ENCODE results near the gene MOV10. TPM values are rescaled to one million over a fixed set of nuclear protein-coding genes. Genes with fewer than 3 reads are reported as not detected.
A peak's percentile ranks its signal among the peaks of the same experiment; 100 is the strongest.

MOV10 gene
- total and polyA plus RNA-seq, 9 of the 15 experiments (the other 6 are each of a cell fraction or from before 2014, with no cell fraction given), result 16.7 to 105 (median 49.5) TPM

DNA sequence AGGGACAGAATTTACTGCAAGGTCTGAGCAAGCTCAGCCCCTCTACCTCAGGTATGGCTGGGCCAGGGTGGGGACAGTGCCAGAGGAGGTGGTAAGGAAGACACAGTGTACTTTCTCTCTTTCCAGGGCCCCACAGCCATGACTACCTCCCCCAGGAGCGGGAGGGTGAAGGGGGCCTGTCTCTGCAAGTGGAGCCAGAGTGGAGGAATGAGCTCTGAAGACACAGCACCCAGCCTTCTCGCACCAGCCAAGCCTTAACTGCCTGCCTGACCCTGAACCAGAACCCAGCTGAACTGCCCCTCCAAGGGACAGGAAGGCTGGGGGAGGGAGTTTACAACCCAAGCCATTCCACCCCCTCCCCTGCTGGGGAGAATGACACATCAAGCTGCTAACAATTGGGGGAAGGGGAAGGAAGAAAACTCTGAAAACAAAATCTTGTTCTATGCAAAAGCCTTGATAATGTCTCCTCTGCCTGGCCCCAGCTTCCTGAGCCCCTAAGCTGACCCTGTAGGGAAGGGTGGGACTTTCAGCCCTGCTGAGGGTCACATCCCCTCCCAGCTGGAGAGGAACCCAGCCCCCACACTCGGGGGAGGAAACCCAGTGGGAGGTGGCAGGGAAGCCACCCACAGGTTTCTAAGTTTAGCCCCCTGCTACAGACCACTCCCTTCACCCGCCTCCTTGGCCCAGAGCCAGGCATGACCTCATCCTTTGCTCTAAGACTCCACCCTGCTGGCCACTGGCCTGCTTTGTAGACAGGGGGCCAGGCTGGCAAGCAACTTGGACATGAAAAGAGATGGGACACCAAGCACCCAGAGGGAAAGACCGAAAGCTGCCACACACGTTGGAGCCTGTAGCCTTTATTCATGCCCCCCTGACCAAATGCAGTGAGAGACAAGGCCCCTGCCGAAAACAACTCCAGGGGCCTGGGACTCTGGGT is 26.1 kb downstream of the MOV10 start:
- BruUV-seq (replicated peaks), result TSS peak; percentile 40
- Histone ChIP-seq H2AFZ (ENCODE audit: low read depth, low read length) (peak overlapping the region; percentile 46; the same call in 1 of the 2 replicates), H4K20me1 (replicated peaks; ENCODE audit: control insufficient read depth, insufficient read depth, low read length) (no peaks in the 10 kb centered on the region), H3K9ac (ENCODE audit: insufficient read depth in 1 of 2, low read depth in 2 of 2, low read length in 2 of 2) (peak overlapping the region; percentile 82 to 88), H3K79me2 (ENCODE audit: control insufficient read depth, insufficient read depth, low read length) (peaks cover 58% of the 10 kb centered on the region), H3K4me1 (replicated peaks in 1 of 2; ENCODE audit: control insufficient read depth in 2 of 2, insufficient read depth in 2 of 2, low read length in 2 of 2) (peaks cover 87 to 89% of the 10 kb centered on the region in 2 experiments), H3K4me2 (ENCODE audit: insufficient read depth, low read length) (peak overlapping the region; percentile 73), H3K4me3 (peak overlapping the region; percentile 4; the same call in 1 of the 2 replicates), H3K9me3 (replicated peaks; ENCODE audit: control insufficient read depth, insufficient read depth, low read depth, low read length) (no peaks in the 10 kb centered on the region), H3K9me1 (ENCODE audit: control insufficient read depth, insufficient read depth, low read length) (no peaks in the 10 kb centered on the region), H3K36me3 (ENCODE audit: control insufficient read depth, insufficient read depth, low read length) (peaks cover 78% of the 10 kb centered on the region), H3K27me3 (ENCODE audit: control insufficient read depth in 2 of 2, insufficient read depth in 2 of 2, low read length in 2 of 2) (no peaks in the 10 kb centered on the region), H3K27ac (ENCODE audit: extremely low read depth, low read depth, low read length) (peak overlapping the region; percentile 97)
- FAIRE-seq (peak; percentile 98), DNase-seq (ENCODE audit: extremely low read depth in 1 of 4, low spot score in 3 of 4) (peak; percentile 94 to 100 (median 96)), ATAC-seq (peak; percentile 77)
- 2% methylated on average over 7 of the region's 7 CpGs for WGBS (ENCODE audit: insufficient coverage, low coverage, missing lambda C conversion rate)
- intact Hi-C loops (cut with micrococcal nuclease), result loop anchor here (10.0 kb wide), 1 partner anchor 236 kb away; no protein-coding TSS in a partner anchor
- POLR2A ChIA-PET, result interaction anchor here (0.6 to 8.7 kb wide), 14 partner anchors 8 to 525 kb away, joined by 3 to 104 read pairs (median 4); partner anchors contain the start of genes MOV10 and PPM1J
- CTCF ChIA-PET (ENCODE audit: low intra/inter-chr PET ratio), result no interaction called here
- in situ Hi-C loops (cut with MboI), result no loop called here
- peak; percentile 67 for TF ChIP-seq TAF1 (IDR thresholded peaks at IDR 0.05; ENCODE audit: control insufficient read depth, extremely low read depth, insufficient read depth, low read length, severe bottlenecking)
- TF ChIP-seq, protein P1, sequence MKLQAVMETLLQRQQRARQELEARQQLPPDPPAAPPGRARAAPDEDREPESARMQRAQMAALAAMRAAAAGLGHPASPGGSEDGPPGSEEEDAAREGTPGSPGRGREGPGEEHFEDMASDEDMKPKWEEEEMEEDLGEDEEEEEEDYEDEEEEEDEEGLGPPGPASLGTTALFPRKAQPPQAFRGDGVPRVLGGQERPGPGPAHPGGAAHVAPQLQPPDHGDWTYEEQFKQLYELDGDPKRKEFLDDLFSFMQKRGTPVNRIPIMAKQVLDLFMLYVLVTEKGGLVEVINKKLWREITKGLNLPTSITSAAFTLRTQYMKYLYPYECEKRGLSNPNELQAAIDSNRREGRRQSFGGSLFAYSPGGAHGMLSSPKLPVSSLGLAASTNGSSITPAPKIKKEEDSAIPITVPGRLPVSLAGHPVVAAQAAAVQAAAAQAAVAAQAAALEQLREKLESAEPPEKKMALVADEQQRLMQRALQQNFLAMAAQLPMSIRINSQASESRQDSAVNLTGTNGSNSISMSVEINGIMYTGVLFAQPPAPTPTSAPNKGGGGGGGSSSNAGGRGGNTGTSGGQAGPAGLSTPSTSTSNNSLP (IDR thresholded peaks at IDR 0.05; ENCODE audit: borderline replicate concordance, low read depth, low read length), result peak; percentile 61; the same call in 1 of the 2 replicates
- peak; percentile 93 for TF ChIP-seq EP400 (IDR thresholded peaks at IDR 0.05)
- TF ChIP-seq FOXK2 (conservative IDR thresholded peaks at IDR 0.05 in 1 of 2, IDR thresholded peaks at IDR 0.05 in 1 of 2; ENCODE audit: low read depth in 2 of 2), result peak; percentile 85 to 87
- TF ChIP-seq MYBL2 (IDR thresholded peaks at IDR 0.05; ENCODE audit: low read depth), result no peak
- no peak for TF ChIP-seq MYBL2 (CRISPR knock-in tag; IDR thresholded peaks at IDR 0.05; ENCODE audit: borderline replicate concordance)
- TF ChIP-seq FOSL1 (tag; conservative IDR thresholded peaks at IDR 0.05), result peak; percentile 95
- TF ChIP-seq BRF1 (IDR thresholded peaks at IDR 0.05; ENCODE audit: borderline replicate concordance, extremely low read depth, insufficient read length), result no peak
- 0 out of 2 replicates have a peak, but pooled peaks have one; percentile 9 for TF ChIP-seq ARID2 (IDR thresholded peaks at IDR 0.05)
- peak; percentile 96; the same call in 1 of the 2 replicates for TF ChIP-seq BRD4 (IDR thresholded peaks at IDR 0.05)
- no peak for TF ChIP-seq ZC3H8 (IDR thresholded peaks at IDR 0.05)
- TF ChIP-seq ZNF316 (IDR thresholded peaks at IDR 0.05), result peak; percentile 76
